CD1c-positive myeloid dendritic cell (primary cell): ENCODE results near the gene ERICH3.
A peak's percentile ranks its signal among the peaks of the same experiment; 100 is the strongest.

Experiments used
- DNase-seq: peaks from one replicate; pipeline ENCODE4 v3.0.0-alpha.2; 2016; ENCODE audit errors: extremely low spot score

The ERICH3 gene, protein sequence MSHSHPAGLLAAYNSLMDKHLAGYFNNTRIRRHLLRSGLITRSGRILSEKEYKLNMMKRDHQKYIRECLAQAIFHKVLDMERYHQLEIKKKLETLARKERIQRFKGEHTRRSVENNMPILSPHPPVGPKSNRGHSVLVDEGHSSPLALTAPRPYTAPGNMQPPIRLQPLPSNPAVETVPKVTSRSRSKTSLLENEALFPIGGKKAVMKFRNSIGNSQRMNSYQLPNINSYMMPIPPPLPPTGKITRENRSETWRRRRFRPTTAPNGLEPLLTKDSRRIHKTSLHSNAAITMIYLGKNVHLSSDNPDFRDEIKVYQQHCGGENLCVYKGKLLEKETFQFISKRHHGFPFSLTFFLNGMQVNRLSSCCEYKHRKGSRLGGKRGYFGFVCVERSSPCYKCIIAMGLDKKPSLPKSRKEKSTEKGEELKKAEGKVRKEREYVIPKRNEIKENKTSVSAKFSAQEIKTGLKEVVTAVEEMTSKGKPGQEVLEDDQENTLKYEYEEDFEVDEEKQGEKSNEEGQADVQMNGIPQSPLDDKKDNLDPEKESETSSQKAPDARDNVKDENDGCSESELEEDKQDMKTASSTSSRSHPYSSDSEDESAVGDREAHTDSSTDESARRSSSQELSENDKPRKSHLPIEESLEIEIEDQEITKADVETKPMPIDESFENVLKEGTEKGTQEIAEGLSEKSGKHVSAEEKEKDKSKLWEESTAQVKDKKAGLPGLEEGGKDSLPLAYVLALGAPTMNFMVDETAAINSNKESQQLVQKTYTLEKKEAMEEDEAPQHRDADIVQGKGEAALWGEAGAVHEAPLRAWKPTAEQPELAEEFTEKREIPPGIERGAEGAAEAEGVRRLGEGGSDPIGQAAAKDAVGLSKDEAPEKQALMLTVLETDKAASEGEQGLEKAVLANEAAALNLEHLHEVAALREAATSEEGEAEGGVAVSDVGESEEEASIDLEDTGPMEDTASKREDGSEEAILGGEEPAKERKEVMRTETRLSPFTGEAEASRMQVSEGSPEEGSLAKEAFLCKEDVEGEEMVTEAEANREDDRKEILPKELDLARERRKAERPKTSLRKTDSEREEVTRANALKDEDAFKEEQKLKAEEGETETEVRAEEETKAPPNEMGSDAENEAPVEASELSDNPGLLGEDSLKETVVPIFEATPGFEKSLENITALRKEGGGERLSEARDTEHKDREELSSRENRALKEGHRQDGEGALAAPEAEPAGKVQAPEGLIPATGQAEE (N-terminal part only)

DNA sequence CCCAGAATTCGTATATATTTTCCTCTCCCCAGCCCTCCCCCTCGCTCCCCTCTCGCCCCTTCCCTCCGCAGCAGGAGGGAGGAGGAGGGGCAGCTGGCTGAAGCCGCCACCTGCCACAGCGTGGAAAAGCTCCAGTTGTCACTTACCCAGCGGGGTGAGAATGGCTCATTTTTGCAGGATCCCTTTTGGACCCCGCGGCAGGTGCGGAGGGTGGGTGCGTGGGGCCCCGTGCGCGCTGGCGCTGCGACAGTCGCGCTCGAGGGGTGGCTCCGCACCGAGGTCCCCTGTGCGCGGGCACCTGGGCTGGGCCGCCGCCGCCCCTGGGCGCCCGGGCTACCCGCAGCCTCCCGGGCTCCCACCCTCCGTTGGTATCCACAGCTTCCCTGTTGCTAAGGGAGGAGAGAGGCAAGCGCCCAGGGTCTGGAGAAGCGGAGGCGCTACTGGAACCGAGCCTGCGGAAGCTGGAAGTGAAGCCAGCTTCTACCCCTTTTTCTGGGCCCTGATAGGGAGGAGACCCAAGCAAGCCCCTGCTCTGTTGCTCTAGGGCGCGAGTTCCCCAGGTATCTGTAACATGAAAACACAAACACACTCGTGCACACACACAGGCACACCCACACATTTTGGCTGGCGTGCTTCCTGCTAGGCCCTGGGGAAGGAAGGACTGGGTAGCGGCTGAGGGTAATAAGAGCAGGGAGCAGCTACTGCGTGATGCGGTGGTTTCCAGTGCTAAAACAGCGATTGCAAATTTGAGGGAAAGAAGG lies at the start of gene ERICH3:
TSS of gene ERICH3 (minus strand) at position 442 of the 761 bp plus-strand sequence. CDS start at position 169, 273 bp downstream.
- peak; percentile 31 for DNase-seq

DNA sequence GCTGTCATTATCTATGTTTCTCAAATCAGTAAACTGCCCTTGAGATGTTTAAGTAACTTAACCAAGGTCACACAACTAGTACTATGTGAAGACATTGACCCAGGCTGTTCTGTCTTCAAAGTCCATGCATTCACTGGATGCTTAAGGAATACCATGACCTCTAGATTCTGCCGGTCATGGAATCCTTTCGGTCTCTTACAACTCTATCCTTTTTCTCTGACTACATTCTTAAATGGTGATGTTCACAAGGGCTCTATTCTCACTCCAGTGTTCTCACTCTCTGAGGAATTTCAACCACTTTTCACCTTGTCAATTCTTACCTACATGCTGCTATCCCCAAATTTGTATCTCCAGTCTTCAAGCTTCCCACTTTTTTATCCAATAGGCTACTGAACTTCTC lies 44.0 kb upstream of the ERICH3 start:
- no peak for DNase-seq

DNA sequence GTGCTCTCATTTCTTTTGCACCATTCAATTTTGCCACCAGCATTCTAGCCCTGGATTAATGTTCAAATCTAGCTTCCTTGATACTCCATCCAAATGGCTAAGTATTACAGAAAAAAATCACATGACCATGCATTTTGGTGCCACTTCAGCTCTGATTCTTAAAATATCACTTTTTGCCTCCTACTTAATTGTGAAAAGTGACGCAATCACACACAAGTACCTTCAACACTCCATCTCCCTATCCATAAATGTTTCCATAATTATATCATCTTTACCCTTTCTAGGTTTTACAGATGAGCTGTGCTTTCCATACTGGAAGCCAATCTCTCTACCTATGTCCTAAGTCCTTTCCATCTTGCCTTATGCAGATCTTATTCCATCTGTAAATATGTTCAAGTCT lies 43.2 kb upstream of the ERICH3 start:
- no peak for DNase-seq

DNA sequence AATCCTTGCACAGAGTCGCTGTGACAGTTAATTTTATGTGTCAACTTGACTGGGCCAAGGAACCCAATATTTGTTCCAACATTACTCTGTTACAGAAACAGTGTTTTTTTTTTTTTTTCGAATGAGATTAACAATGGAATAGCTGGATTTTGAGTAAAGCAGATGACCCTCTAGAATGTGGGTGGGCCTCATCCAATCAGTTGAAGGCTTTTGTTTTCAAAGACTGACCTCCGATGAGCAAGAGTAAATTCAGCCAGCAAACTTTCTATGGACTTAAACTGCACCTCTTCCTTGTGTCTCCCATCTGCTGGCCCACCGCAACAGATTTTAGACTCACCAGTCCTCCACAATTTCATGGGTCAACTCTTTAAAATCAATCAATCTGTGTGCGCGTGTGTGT lies 42.2 kb upstream of the ERICH3 start:
- DNase-seq, result no peak

DNA sequence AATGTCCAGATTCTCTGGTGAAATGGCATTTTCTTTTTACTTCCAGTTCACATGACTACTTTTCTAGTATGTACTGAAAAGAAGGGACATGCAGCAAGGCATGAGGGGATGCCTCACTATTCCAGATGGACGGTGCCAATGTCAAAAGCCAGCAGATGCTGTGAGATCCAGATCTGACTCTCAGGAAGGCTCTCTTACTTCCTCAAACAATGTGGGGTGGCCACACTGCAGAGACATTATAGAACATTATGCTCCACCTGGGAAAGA lies 41.6 kb upstream of the ERICH3 start:
- no peak for DNase-seq

DNA sequence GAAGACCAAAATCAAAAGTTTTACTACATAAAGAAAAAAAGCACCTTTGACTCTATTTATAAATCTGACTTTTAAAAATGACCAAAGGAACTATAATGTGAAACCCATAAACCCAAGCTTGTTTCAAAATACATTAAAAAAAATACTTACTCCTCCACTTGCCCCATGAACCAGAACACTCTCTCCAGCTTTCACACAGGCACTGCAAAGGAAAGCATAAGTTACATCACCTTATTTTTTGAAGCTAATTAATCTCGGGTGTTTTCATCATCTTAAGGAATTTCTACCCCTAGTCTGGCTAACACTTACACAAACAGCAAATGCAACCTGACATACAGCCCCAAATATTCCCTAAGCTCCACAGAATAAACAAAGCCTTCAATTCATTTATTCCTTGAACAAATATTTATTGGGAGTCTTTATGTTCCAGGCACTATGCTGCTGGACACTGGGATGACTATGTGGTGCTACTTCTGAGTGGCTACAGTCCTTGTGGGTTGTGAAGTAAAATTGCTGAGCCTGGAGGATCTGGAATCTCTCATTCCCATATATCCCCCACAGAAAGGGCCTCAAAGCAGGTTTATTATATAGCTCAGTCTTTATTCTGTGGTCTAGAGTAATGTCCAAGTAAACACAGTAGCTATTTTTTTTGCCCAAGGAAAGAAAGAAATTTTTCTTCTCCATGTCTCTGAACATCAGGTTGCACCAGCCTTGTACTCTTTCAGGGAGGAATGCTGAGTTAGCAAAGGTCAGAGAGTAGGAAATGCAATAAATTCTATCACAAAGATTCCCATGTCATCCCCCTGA lies 41.0 kb upstream of the ERICH3 start:
- no peak for DNase-seq

DNA sequence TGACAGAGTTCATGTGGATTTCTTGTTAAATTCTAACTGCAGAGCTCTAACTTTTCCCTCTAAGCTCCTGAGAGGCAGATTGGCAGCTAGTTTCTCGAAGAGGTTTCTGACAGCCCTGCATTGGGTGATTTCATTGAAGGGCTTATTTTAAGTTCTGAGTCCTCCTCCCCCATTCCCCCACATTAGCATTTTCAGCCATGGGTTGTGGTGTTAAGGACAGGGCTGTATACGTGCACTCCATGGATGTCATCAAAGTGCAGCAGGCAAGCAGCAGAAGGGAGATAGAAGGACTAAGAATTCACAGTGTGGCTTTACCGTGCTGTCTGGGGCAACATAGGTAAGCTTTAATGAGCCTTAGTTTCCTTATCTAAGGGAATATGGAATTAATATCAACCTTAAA lies 40.3 kb upstream of the ERICH3 start:
- no peak for DNase-seq

DNA sequence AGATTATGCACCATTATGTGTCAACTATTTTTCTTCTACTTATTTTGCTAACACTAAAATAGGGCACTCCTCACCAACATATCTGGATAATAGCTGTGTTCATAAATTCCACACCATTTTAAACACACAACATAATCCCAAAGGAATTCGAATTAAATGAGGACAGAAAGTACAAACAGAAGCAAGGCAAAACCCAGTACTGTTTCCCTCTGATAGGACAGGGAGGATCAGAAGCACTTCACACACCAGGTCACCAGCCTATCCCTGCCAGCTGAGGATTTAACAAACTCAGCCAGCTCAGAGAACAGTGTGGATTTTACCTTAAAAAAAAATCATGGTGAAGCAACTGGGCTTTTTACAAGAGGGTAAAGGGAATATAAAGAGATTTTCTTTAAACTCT lies 39.3 kb upstream of the ERICH3 start:
- DNase-seq, result no peak

DNA sequence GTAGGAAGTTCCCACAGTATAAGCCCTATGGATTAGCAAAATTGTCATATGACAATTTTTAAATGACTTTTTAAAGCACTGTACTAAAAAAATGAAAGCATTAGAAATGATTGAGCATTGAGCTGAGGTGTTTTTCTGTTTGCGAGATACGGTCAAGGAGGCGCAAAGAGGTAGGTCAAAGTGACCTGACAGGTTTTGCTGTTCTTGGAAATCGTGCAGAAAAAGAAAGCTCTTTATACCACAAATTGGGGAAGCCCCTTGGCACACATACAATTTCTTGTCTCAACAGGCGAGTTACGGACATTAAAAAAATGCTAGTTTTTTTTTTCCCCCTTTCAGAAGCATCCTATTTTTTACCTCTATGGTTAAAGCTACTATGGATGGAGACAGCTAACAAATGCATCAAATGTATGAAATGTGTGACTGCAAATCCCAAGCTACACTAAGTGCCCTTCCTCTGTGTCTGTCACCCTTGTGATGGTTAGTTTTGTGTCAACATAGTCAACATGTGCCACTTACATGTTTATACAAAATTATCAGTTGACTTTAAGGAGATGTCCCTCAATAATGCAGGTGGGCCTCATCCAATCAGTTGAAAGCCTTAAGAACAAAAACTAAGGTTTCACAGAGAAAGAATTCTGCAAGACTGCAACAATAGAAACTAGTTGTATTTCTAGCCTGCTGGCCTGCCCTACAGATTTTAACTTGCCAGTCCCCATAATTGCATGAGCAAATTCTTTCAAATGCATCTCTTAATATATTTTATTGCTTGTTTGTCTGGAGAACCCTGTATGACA lies 30.0 kb upstream of the ERICH3 start:
- no peak for DNase-seq

DNA sequence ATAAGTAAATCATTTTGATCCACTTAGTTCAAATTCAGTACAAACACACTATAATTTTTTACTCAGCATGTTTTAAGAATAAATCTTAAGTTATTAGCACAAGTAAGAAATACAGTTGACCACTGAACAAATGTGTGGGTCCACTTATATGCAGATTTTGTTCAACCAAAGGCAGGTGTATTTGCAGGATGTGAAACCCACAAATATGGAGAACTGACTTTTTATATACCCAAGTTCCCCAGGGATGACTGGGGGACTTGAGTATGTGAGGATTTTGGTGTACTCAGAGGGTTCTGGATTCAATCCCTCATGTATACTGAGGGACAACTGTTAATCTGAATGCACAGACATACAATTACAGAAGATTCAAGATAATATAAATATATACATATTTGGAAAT lies 25.7 kb upstream of the ERICH3 start:
- no peak for DNase-seq

DNA sequence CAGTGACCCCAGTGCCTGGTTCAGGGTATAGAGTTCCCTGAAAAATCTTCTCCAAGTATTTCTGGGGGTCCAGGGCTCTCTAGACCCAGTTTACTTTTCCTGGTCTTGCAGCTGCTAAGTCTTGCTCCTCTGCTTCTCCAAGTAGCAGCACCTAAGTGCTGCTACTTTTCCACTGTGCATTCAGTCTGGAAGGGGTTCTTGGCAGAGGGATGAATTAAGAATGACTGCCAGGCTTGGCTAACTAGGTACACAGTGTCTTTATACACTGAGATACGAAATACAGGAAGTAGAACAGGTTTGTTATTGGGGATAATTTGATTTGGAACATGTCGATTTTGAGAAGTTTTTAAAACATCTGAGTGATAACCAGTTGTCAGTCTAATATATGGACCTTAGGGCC lies 24.2 kb upstream of the ERICH3 start:
- DNase-seq, result no peak

DNA sequence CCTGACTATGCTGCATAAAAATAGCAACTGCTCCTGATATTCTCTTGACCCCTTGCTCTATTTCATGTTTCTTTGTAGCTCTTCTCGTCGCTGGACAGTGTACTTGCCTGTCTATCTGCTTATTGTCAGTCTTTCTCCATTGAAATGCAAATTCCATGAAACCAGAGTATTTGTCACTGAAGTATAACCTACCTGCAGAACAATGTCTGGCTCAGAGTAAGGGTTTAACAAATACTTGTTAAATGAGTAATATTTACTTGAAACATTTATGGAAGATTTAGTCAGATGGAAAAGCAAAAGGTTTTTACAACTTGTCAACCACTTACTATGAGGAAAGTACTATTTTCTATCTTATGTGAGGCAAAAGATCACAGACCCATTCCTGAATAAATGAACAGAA lies 19.9 kb upstream of the ERICH3 start:
- no peak for DNase-seq

DNA sequence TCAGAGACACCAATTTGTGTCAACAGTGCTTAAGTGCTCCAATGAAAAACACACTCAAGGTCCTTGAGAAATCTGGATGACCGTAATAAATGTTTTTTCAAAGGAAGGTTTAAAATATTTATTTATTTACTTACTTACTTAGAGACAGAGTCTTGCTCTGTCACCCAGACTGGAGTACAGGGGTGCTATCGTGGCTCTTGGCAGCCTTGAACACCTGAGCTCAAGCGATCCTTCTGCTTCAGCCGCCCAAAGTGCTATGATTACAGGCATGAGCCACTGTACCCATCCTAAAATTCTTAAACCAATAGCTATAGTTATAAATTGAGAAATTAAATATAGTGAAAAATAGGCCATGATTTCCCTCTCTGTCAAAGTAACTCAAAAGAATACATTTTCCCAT lies 17.3 kb upstream of the ERICH3 start:
- no peak for DNase-seq

DNA sequence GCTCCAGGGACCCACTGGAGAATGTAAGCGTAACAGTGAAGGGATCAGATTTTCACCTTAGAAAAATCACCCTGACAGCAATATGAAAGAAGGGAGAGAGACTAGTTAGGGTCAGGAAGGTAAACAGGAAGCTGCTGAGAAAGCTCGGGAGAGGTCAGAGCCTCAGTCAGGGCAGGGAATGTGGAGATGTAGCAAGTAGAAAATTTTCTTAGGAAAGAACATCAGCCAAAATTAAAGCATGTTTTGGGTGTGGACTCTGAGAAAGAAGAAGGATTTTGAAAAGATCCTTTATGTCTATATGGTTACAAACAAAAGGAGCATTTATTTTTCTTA lies 16.7 kb upstream of the ERICH3 start:
- no peak for DNase-seq

DNA sequence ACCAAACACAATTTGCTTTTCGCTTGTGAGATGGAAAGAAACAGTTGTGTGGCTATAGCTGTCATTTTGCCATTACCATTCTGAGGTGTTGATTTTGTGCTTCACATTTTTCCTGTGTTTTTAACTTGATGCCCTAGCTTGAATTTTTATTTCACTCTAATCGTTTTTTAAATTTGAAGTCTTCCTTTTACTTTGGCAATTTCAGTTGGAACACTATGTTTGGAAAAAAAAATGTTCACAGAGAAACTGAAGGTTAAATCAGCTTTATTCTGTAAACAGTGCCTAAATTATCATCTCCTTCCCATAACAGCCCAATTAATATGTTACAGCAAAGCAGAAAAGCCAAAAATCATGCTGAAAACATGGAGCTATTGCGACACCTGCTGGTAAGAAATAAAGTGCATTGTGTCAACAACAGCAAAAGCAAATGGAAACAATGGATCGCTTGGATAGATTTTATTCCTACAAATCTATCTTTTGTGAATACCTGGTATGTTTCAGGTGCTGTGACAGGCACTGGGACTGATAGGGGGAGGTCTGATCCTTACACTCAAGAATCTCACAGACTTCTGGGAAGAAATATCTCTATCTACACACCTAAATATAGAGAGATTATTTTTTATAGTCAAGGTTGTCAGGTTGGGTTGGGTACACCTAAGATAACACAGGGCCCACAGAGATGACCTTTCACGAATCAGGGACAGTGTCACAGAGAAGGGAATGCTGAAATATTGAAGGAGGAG lies 16.2 kb upstream of the ERICH3 start:
- DNase-seq, result peak; percentile 70

DNA sequence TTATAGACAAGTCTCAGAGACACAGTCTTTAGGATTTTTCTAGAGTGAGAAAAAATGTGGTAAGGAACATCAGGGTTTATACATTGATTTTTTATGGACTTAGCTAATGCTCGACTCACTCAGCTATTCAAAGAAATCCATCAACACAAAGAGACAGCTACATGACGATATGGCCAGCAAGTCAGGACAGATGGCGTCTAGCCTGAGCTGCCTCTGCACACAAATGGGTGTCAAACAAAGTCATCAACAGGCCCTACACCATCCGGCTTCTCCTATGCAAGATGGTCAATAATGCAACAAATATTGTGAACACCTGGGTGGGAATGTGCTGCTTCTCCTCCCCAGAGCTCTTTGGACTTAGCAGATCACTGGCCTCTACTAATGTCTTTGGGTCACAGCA lies 13.3 kb upstream of the ERICH3 start:
- no peak for DNase-seq

DNA sequence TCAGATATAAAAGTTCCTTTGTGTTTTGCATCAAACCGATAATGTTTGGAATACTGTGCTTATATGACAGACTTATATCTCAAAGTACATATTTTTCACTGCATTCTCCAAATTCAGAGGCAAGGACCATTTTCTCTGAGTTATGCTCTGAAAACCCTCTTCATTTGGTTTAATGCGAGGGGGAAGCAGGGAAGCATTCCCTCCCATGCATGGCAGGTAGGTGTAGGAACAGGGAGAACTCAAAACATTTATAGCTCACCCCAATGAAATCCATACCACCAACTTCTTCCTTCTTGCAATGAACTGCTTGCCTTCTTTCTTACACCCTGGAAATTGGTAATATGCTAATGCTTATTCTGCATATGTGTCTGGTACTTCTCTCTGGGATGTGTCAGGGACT lies 10.7 kb upstream of the ERICH3 start:
- DNase-seq, result no peak

DNA sequence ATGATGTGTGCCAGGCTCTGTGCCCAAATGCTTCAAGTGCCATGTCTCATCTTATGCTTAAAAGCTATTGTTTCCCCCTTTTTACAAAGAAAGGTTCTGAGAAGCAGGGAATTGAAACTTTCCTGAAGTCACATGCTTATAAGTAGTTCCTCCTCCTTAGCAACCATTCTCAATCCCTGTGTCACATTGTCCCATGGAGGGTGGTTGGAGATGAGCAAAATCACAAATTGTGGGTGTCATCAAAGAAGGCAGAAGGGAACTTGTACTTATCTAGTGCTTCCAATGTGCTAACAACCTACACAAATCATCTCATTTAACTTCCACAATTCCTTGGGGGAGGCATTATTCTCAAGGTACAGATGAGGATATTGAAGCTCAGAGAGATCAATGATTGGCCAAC lies 10.1 kb upstream of the ERICH3 start:
- peak; percentile 71 for DNase-seq

DNA sequence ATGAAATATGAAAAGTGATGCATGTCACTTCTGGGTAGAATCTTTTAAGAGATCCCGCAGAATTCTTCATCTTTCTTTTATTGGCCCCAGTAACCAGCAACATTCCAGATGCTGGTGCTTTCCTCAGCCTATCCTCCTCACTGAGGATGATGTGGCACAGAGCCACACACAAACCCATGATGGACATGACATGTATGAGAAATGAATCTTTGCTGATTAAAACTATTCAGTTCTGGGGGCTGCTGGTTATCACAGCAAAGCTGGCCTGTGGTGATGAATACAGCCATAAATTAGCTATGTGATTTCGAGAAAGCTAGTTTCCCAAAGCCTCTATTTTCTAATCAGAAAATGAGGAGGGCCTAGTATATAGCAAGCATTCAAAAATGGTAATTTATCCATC lies 8.3 kb upstream of the ERICH3 start:
- DNase-seq, result no peak

DNA sequence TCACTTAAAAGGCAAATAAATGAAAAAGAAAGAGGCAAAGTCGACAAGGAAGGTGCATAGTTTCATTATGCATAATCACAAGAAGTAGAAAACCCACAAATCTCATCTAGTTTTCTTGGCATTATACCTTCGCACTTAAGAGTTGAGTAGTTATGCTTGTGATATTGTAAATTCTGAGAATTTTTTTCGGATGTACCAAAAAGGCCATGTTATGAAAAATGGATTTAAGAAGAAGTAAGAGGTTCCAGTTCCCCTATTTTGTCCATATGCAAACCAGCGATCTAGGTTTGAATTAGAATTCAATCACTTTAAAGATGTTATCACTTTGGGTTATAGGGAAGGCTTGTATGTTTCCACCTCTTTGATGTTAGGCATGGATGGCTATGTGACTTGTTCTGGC lies 7.9 kb upstream of the ERICH3 start:
- no peak for DNase-seq
